ENCODE results near the gene PPP1R36. TPM values are rescaled to one million over a fixed set of nuclear protein-coding genes. Genes with fewer than 3 reads are reported as not detected.
A peak's percentile ranks its signal among the peaks of the same experiment; 100 is the strongest.
"Not testable (repeated sequence)": the region's sequence is repeated elsewhere in the genome, so short reads cannot be mapped to it uniquely, and the experiment has no call there.

PPP1R36 gene
- total RNA-seq, 3 donors from 2014 or later: 1.8 to 10.4 (median 7.6) TPM

DNA sequence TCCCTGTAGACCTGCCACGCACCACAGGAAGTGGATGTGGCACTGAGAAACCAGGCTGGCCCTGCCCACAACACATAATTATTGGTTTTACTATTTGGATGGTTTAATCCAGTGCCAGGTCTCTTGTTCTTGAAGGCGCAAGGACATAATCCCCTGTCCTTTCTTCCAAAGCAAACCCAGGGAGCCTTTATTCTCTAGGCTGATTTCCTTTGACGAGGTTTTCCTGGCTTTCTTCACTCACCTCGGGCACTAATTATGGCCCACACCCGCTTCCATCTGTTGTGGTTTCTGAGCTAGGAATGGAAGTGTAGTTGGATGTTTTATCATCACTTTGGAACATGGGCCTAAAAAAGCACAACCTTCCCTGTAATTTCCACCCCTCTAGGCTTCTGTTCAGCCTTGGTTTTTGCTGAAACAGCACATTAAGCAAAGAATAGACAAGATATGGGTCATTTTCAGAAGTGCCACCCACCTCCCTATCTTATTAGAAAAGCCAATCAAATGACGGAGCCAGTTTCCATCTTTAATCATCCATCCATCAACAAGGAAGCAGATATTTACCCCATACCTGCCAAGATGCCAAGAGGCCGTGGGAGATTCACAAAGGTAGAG is 73.9 kb downstream of the PPP1R36 start:
- TF ChIP-seq, protein P1, sequence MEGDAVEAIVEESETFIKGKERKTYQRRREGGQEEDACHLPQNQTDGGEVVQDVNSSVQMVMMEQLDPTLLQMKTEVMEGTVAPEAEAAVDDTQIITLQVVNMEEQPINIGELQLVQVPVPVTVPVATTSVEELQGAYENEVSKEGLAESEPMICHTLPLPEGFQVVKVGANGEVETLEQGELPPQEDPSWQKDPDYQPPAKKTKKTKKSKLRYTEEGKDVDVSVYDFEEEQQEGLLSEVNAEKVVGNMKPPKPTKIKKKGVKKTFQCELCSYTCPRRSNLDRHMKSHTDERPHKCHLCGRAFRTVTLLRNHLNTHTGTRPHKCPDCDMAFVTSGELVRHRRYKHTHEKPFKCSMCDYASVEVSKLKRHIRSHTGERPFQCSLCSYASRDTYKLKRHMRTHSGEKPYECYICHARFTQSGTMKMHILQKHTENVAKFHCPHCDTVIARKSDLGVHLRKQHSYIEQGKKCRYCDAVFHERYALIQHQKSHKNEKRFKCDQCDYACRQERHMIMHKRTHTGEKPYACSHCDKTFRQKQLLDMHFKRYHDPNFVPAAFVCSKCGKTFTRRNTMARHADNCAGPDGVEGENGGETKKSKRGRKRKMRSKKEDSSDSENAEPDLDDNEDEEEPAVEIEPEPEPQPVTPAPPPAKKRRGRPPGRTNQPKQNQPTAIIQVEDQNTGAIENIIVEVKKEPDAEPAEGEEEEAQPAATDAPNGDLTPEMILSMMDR (IDR thresholded peaks at IDR 0.05): no peak
- Histone ChIP-seq H3K9me3 (no peaks in the 10 kb centered on the region), H3K36me3 (ENCODE audit: low read depth) (no peaks in the 10 kb centered on the region), H3K4me3 (no peak overlapping the region), H3K4me1 (ENCODE audit: low read depth) (peaks cover 10% of the 10 kb centered on the region)
- DNase-seq: no peak
- ATAC-seq: no peak
- intact Hi-C loops (cut with DNase I, micrococcal nuclease): no loop called here

DNA sequence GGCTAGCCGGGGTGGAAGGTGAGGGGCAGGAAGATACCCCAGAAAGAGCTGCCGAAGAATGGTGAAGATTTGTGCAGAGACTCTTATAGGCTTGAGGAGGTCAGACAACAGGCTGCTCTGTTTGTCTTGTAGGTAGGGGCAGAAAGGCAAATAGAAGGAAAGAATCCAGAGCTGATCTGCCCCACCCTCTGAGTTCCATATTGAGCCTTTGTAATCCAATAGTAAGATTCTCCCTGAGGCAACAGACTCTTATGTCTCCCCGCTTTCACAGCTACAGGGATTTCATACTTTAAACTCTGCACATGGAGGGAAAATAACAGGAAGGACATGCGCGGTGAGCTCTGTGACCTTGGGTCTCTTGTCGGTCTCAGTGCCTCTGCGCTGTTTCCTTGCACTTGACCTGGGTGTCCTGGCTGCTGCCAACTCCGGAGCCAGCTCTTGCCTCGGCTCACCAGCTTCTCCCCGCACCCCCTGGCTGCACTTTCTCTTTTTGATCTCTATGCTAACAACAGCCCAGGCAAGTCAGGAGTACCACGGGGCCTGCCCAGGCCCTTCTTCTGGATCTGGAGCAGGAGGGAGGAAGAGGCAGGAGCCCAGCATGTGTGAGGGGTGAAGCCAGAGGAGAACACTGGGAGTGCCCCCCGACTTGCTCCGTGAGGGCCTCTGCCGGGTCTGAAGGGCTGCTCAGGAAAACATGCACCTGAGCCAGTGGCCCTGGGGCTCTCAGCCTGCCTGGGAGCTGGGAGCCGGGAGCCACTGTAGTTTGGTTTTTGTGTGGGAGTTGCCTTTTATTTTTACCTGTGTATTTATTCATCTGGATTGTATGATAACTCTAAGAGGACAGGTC is 75.8 kb downstream of the PPP1R36 start:
- DNase-seq: peak; percentile 45 to 62 (median 61)
- intact Hi-C loops (cut with DNase I, micrococcal nuclease): no loop called here
- TF ChIP-seq, protein P1 (IDR thresholded peaks at IDR 0.05): no peak

DNA sequence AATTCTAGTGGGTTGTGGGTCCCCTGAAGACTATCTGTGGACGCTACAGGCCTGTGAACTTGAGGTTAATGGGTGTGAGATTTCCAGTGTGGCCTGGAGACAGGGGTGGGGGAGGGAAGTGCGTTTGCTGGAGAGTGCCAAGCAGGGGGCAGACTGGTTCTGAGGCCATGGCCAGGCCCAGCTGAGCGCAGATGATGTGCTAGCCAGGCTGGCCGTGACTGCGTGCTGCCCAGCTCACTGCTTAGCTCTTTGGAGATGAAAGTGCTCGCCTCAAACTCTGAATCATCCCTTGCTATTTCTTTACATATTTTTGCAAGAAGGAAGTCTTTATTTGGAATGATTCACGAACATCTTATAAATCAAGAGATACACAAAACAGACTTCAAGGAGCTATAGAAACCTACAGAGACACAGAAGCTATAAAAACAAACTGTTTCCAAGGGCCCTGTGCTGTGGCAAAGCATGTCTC is 79.2 kb downstream of the PPP1R36 start:
- ATAC-seq: no peak
- H3K9me3 ChIP-seq: no peaks in the 10 kb centered on the region
- DNase-seq: no peak
- H3K4me3 ChIP-seq: no peak overlapping the region
- H3K36me3 ChIP-seq (ENCODE audit: low read depth): no peaks in the 10 kb centered on the region
- intact Hi-C loops (cut with DNase I, micrococcal nuclease): no loop called here
- peaks cover 22% of the 10 kb centered on the region for H3K4me1 ChIP-seq (ENCODE audit: low read depth)
- TF ChIP-seq, protein P1 (IDR thresholded peaks at IDR 0.05): no peak

More for the DNA sequence above, 75.8 kb downstream of the PPP1R36 start:
- H3K4me3 ChIP-seq: no peak overlapping the region
- peaks cover 4% of the 10 kb centered on the region for H3K4me1 ChIP-seq (ENCODE audit: low read depth)
- no peaks in the 10 kb centered on the region for H3K36me3 ChIP-seq (ENCODE audit: low read depth)
- peak; percentile 84 for ATAC-seq
- no peaks in the 10 kb centered on the region for H3K9me3 ChIP-seq

DNA sequence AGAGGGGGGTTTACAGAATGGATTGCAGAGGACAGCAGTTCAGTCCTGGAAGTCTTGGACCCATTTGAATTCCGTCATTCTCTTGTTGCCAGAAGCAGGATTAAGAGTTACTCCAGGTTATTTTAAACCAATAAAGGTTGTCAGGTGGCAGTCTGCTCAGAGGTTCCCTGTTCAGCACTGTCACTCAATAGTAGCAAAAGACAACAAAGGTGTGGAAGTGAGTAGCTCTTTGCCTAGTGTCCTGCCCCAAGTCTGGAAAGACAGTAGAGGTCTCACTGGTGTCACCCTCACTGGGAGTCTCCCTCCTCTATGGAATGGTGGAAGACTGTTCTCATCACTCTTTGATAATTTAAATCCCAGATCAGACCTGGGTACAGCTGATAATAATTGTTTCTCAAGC is 81.0 kb downstream of the PPP1R36 start:
- Histone ChIP-seq H3K4me3 (no peak overlapping the region), H3K4me1 (ENCODE audit: low read depth) (peaks cover 20% of the 10 kb centered on the region), H3K9me3 (no peaks in the 10 kb centered on the region), H3K36me3 (ENCODE audit: low read depth) (no peaks in the 10 kb centered on the region)
- intact Hi-C loops (cut with DNase I, micrococcal nuclease): loop anchor here in 1 of 2 donors (10.0 kb wide), 1 partner anchor 86 kb away; the partner anchor contains the start of genes HSPA2 and PPP1R36
- TF ChIP-seq, protein P1 (IDR thresholded peaks at IDR 0.05): no peak
- ATAC-seq (peak; percentile 75), DNase-seq (peak in 1 of 3 donors; percentile 53)

DNA sequence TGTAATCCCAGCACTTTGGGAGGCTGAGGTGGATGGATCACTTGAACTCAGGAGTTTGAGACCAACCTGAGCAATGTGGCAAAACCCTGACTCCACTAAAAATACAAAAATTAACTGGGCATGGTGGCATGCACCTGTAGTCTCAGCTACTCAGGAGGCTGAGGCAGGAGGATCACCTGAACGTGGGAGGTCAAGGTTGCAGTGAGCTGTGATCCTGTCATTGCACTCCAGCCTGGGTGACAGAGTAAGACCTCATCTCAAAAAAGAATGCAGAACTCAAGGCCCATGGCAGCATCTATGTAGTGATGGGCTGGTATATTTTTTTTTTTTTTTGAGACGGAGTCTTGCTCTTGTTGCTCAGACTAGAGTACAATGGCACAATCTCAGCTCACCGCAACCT is 81.5 kb downstream of the PPP1R36 start:
- not testable (repeated sequence) for H3K4me3 ChIP-seq; H3K36me3 ChIP-seq (ENCODE audit: low read depth); DNase-seq; ATAC-seq; H3K9me3 ChIP-seq
- H3K4me1 ChIP-seq (ENCODE audit: low read depth): peaks cover 18% of the 10 kb centered on the region
- intact Hi-C loops (cut with DNase I, micrococcal nuclease): loop anchor here in 1 of 2 donors (10.0 kb wide), 1 partner anchor 86 kb away; the partner anchor contains the start of genes HSPA2 and PPP1R36

DNA sequence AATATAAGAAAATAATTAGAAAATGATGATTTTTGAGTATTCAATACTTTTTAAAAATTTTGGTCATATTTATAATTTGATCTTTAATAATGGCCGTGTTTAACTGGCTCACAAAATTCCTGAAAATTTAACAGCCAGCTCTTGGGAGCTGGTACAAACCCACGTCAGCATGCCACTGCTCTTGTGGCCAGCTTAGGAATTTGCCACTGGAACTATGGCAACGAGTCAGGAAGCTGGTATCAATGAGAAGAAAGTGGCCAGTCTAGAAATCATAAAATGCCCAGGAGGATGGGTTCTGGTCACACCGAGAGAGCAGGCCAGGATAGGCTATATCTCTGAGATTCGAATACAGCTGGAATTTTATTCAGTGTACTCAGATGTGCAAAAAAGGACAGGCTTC is 82.3 kb downstream of the PPP1R36 start:
- no peak overlapping the region for H3K4me3 ChIP-seq
- TF ChIP-seq, protein P1 (IDR thresholded peaks at IDR 0.05): no peak
- ATAC-seq (peak; percentile 4), DNase-seq (no peak)
- intact Hi-C loops (cut with DNase I, micrococcal nuclease): loop anchor here in 1 of 2 donors (10.0 kb wide), 1 partner anchor 87 kb away; the partner anchor contains the start of genes HSPA2 and PPP1R36
- H3K4me1 ChIP-seq (ENCODE audit: low read depth): peaks cover 18% of the 10 kb centered on the region
- H3K36me3 ChIP-seq (ENCODE audit: low read depth): no peaks in the 10 kb centered on the region
- no peaks in the 10 kb centered on the region for H3K9me3 ChIP-seq
